Testis (tissue), 2 donors: ENCODE data around the gene KLF9.

Source experiments
- POLR2A ChIP-seq: fragments of 450-650 bp; IDR thresholded peaks from one replicate; pipeline ENCODE4 v1.6.1; 2017; ENCODE audit warnings: antibody characterized with exemption, mild to moderate bottlenecking, moderate library complexity
- TF ChIP-seq, protein P1 (sequence below), 3 experiments: fragments of 450-650 bp in 2 of 3; fragments of 200-600 bp in 1 of 3; sonication (generic) in 1 of 3; IDR thresholded peaks; one replicate each; pipeline ENCODE4 v1.5.1; 2016 to 2019; ENCODE audit warnings: antibody characterized with exemption in 3 of 3, mild to moderate bottlenecking in 2 of 3, moderate library complexity in 1 of 3

DNA sequence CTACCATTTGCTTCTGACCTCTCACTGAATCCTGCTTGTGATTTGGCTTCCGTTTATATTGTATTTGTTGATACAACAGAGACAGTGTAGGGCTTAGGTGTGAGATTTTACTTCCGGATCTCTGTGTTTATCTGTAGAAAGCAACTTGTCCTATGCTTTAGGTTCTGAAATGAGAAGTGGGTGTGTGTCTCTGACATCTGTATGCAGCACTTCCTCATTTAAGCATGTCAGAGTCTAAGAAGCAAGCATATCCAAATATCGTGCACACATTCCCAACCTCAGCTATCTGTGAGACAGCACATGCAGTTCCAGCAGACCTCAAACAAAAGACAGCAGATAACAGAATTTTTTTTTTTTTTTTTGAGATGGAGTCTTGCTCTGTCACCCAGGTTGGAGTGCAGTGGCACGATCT is 16.3 kb downstream of the KLF9 start:
- TF ChIP-seq, protein P1, sequence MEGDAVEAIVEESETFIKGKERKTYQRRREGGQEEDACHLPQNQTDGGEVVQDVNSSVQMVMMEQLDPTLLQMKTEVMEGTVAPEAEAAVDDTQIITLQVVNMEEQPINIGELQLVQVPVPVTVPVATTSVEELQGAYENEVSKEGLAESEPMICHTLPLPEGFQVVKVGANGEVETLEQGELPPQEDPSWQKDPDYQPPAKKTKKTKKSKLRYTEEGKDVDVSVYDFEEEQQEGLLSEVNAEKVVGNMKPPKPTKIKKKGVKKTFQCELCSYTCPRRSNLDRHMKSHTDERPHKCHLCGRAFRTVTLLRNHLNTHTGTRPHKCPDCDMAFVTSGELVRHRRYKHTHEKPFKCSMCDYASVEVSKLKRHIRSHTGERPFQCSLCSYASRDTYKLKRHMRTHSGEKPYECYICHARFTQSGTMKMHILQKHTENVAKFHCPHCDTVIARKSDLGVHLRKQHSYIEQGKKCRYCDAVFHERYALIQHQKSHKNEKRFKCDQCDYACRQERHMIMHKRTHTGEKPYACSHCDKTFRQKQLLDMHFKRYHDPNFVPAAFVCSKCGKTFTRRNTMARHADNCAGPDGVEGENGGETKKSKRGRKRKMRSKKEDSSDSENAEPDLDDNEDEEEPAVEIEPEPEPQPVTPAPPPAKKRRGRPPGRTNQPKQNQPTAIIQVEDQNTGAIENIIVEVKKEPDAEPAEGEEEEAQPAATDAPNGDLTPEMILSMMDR (IDR thresholded peaks at IDR 0.05): no peak
- no peak for TF ChIP-seq POLR2A
